Measurements from ENCODE around the gene PNKP.

The PNKP gene

GRCh38 chr19:49837009-49837310 is 30.4 kb downstream of the PNKP start:
- Histone ChIP-seq H3K14ac (ENCODE audit: low read length) (no peak overlapping the region), H3K9ac (ENCODE audit: low read depth, low read length, poor library complexity) (no peak overlapping the region), H3K36me3 (replicated peaks in 1 of 2; ENCODE audit: control insufficient read depth in 2 of 2, insufficient read depth in 2 of 2, low read length in 2 of 2) (peaks cover 69 to 98% of the 10 kb centered on the region in 2 donors), H2BK15ac (ENCODE audit: low read length) (no peak overlapping the region), H3K23ac (ENCODE audit: low read depth, low read length, poor library complexity) (no peak overlapping the region), H2AK5ac (ENCODE audit: low read depth, low read length) (no peak overlapping the region), H2BK5ac (ENCODE audit: low read length) (no peak overlapping the region), H3K4me3 (ENCODE audit: low read length in 2 of 2) (peak overlapping the region in 1 of 2 donors; percentile 9), H3K9me3 (replicated peaks in 1 of 2; ENCODE audit: control insufficient read depth in 2 of 2, insufficient read depth in 1 of 2, low read depth in 1 of 2, low read length in 2 of 2) (no peaks in the 10 kb centered on the region), H3K18ac (ENCODE audit: low read length) (no peak overlapping the region), H2BK12ac (ENCODE audit: low read length) (no peak overlapping the region), H4K91ac (ENCODE audit: low read depth, low read length, poor library complexity) (no peak overlapping the region), H3K4me2 (ENCODE audit: insufficient read depth, low read length, poor library complexity, severe bottlenecking) (no peak overlapping the region), H2AFZ (ENCODE audit: low read length) (no peak overlapping the region), H3K27ac (replicated peaks; ENCODE audit: low read length) (no peak overlapping the region), H3K79me1 (ENCODE audit: low read depth, low read length) (peaks cover 1% of the 10 kb centered on the region), H3K27me3 (ENCODE audit: control insufficient read depth in 3 of 3, insufficient read depth in 3 of 3, low read depth in 1 of 3, low read length in 3 of 3) (no peaks in the 10 kb centered on the region), H3K4me1 (ENCODE audit: control insufficient read depth in 2 of 2, insufficient read depth in 1 of 2, low read depth in 1 of 2, low read length in 2 of 2) (no peaks in the 10 kb centered on the region), H3K4ac (ENCODE audit: low read length) (no peak overlapping the region), H4K8ac (ENCODE audit: low read depth, low read length) (no peak overlapping the region), H2BK120ac (ENCODE audit: low read depth, low read length) (no peak overlapping the region)
- no peak for DNase-seq (ENCODE audit: low spot score)
- WGBS, 2 donors (ENCODE audit: extremely low coverage in 2 of 2, insufficient read length in 2 of 2, insufficient replicate concordance in 1 of 2) = no CpG with 5 or more reads among the region's 5 CpGs

GRCh38 chr19:49836176-49837008 is 31.0 kb downstream of the PNKP start:
- no peak for DNase-seq (ENCODE audit: low spot score)
- no peak overlapping the region for H3K14ac ChIP-seq (ENCODE audit: low read length)
- no peak overlapping the region for H3K4ac ChIP-seq (ENCODE audit: low read length)
- H3K4me2 ChIP-seq (ENCODE audit: insufficient read depth, low read length, poor library complexity, severe bottlenecking) = no peak overlapping the region
- no peaks in the 10 kb centered on the region for H3K4me1 ChIP-seq (ENCODE audit: control insufficient read depth in 2 of 2, insufficient read depth in 1 of 2, low read depth in 1 of 2, low read length in 2 of 2)
- no peak overlapping the region for H3K9ac ChIP-seq (ENCODE audit: low read depth, low read length, poor library complexity)
- H2AFZ ChIP-seq (ENCODE audit: low read length) = no peak overlapping the region
- no peaks in the 10 kb centered on the region for H3K27me3 ChIP-seq (ENCODE audit: control insufficient read depth in 3 of 3, insufficient read depth in 3 of 3, low read depth in 1 of 3, low read length in 3 of 3)
- H3K79me1 ChIP-seq (ENCODE audit: low read depth, low read length) = peaks cover 3% of the 10 kb centered on the region
- no peak overlapping the region for H3K23ac ChIP-seq (ENCODE audit: low read depth, low read length, poor library complexity)
- peaks cover 71 to 99% of the 10 kb centered on the region in 2 donors for H3K36me3 ChIP-seq (replicated peaks in 1 of 2; ENCODE audit: control insufficient read depth in 2 of 2, insufficient read depth in 2 of 2, low read length in 2 of 2)
- no peak overlapping the region for H2AK5ac ChIP-seq (ENCODE audit: low read depth, low read length)
- H2BK12ac ChIP-seq (ENCODE audit: low read length) = no peak overlapping the region
- H2BK15ac ChIP-seq (ENCODE audit: low read length) = no peak overlapping the region
- no peak overlapping the region for H3K27ac ChIP-seq (replicated peaks; ENCODE audit: low read length)
- no peak overlapping the region for H4K8ac ChIP-seq (ENCODE audit: low read depth, low read length)
- H3K18ac ChIP-seq (ENCODE audit: low read length) = no peak overlapping the region
- H4K91ac ChIP-seq (ENCODE audit: low read depth, low read length, poor library complexity) = no peak overlapping the region
- no peak overlapping the region for H2BK5ac ChIP-seq (ENCODE audit: low read length)
- H3K9me3 ChIP-seq (replicated peaks in 1 of 2; ENCODE audit: control insufficient read depth in 2 of 2, insufficient read depth in 1 of 2, low read depth in 1 of 2, low read length in 2 of 2) = no peaks in the 10 kb centered on the region
- no peak overlapping the region for H3K4me3 ChIP-seq (ENCODE audit: low read length in 2 of 2)
- no CpG with 5 or more reads among the region's 20 CpGs for WGBS, 2 donors (ENCODE audit: extremely low coverage in 2 of 2, insufficient read length in 2 of 2, insufficient replicate concordance in 1 of 2)
- H2BK120ac ChIP-seq (ENCODE audit: low read depth, low read length) = no peak overlapping the region

GRCh38 chr19:49835562-49835961 is 31.8 kb downstream of the PNKP start:
- Histone ChIP-seq H3K18ac (ENCODE audit: low read length) (no peak overlapping the region), H3K4me3 (ENCODE audit: low read length in 2 of 2) (no peak overlapping the region), H2BK5ac (ENCODE audit: low read length) (no peak overlapping the region), H3K14ac (ENCODE audit: low read length) (no peak overlapping the region), H3K36me3 (replicated peaks in 1 of 2; ENCODE audit: control insufficient read depth in 2 of 2, insufficient read depth in 2 of 2, low read length in 2 of 2) (peaks cover 69 to 100% of the 10 kb centered on the region in 2 donors), H4K91ac (ENCODE audit: low read depth, low read length, poor library complexity) (no peak overlapping the region), H3K23ac (ENCODE audit: low read depth, low read length, poor library complexity) (no peak overlapping the region), H3K27ac (replicated peaks; ENCODE audit: low read length) (no peak overlapping the region), H3K27me3 (ENCODE audit: control insufficient read depth in 3 of 3, insufficient read depth in 3 of 3, low read depth in 1 of 3, low read length in 3 of 3) (no peaks in the 10 kb centered on the region), H3K79me1 (ENCODE audit: low read depth, low read length) (peaks cover 5% of the 10 kb centered on the region), H3K9ac (ENCODE audit: low read depth, low read length, poor library complexity) (no peak overlapping the region), H2BK120ac (ENCODE audit: low read depth, low read length) (no peak overlapping the region), H2BK12ac (ENCODE audit: low read length) (no peak overlapping the region), H4K8ac (ENCODE audit: low read depth, low read length) (no peak overlapping the region), H3K4me2 (ENCODE audit: insufficient read depth, low read length, poor library complexity, severe bottlenecking) (no peak overlapping the region), H3K4me1 (ENCODE audit: control insufficient read depth in 2 of 2, insufficient read depth in 1 of 2, low read depth in 1 of 2, low read length in 2 of 2) (no peaks in the 10 kb centered on the region), H3K4ac (ENCODE audit: low read length) (no peak overlapping the region), H2BK15ac (ENCODE audit: low read length) (no peak overlapping the region), H2AFZ (ENCODE audit: low read length) (no peak overlapping the region), H3K9me3 (replicated peaks in 1 of 2; ENCODE audit: control insufficient read depth in 2 of 2, insufficient read depth in 1 of 2, low read depth in 1 of 2, low read length in 2 of 2) (no peaks in the 10 kb centered on the region), H2AK5ac (ENCODE audit: low read depth, low read length) (no peak overlapping the region)
- no CpG with 5 or more reads among the region's 12 CpGs for WGBS, 2 donors (ENCODE audit: extremely low coverage in 2 of 2, insufficient read length in 2 of 2, insufficient replicate concordance in 1 of 2)
- DNase-seq (ENCODE audit: low spot score) = no peak

GRCh38 chr19:49833599-49833998 is 33.8 kb downstream of the PNKP start:
- no peak overlapping the region for H4K91ac ChIP-seq (ENCODE audit: low read depth, low read length, poor library complexity)
- H2AK5ac ChIP-seq (ENCODE audit: low read depth, low read length) = no peak overlapping the region
- H3K4ac ChIP-seq (ENCODE audit: low read length) = no peak overlapping the region
- no peak overlapping the region for H3K9ac ChIP-seq (ENCODE audit: low read depth, low read length, poor library complexity)
- no peak overlapping the region for H3K27ac ChIP-seq (replicated peaks; ENCODE audit: low read length)
- no peak overlapping the region for H3K14ac ChIP-seq (ENCODE audit: low read length)
- peaks cover 9% of the 10 kb centered on the region for H3K79me1 ChIP-seq (ENCODE audit: low read depth, low read length)
- no peak overlapping the region for H2BK120ac ChIP-seq (ENCODE audit: low read depth, low read length)
- no CpG with 5 or more reads among the region's 7 CpGs for WGBS, 2 donors (ENCODE audit: extremely low coverage in 2 of 2, insufficient read length in 2 of 2, insufficient replicate concordance in 1 of 2)
- no peak overlapping the region for H2BK12ac ChIP-seq (ENCODE audit: low read length)
- no peaks in the 10 kb centered on the region for H3K27me3 ChIP-seq (ENCODE audit: control insufficient read depth in 3 of 3, insufficient read depth in 3 of 3, low read depth in 1 of 3, low read length in 3 of 3)
- no peak overlapping the region for H3K4me3 ChIP-seq (ENCODE audit: low read length in 2 of 2)
- no peak overlapping the region for H3K23ac ChIP-seq (ENCODE audit: low read depth, low read length, poor library complexity)
- H2BK5ac ChIP-seq (ENCODE audit: low read length) = no peak overlapping the region
- no peak overlapping the region for H3K4me2 ChIP-seq (ENCODE audit: insufficient read depth, low read length, poor library complexity, severe bottlenecking)
- no peak overlapping the region for H2AFZ ChIP-seq (ENCODE audit: low read length)
- H3K18ac ChIP-seq (ENCODE audit: low read length) = no peak overlapping the region
- no peak for DNase-seq (ENCODE audit: low spot score)
- H3K36me3 ChIP-seq (replicated peaks in 1 of 2; ENCODE audit: control insufficient read depth in 2 of 2, insufficient read depth in 2 of 2, low read length in 2 of 2) = peaks cover 62 to 98% of the 10 kb centered on the region in 2 donors
- no peak overlapping the region for H2BK15ac ChIP-seq (ENCODE audit: low read length)
- no peak overlapping the region for H4K8ac ChIP-seq (ENCODE audit: low read depth, low read length)
- no peaks in the 10 kb centered on the region for H3K4me1 ChIP-seq (ENCODE audit: control insufficient read depth in 2 of 2, insufficient read depth in 1 of 2, low read depth in 1 of 2, low read length in 2 of 2)
- H3K9me3 ChIP-seq (replicated peaks in 1 of 2; ENCODE audit: control insufficient read depth in 2 of 2, insufficient read depth in 1 of 2, low read depth in 1 of 2, low read length in 2 of 2) = no peaks in the 10 kb centered on the region

Data from neuronal stem cell (in vitro differentiated cells).